ENCODE data around the gene OAT. TPM values are rescaled to one million over a fixed set of nuclear protein-coding genes. Genes with fewer than 3 reads are reported as not detected.

Gene OAT
- total and polyA plus RNA-seq, 4 donors, result 25.1 to 255 (median 69.1) TPM

- TF ChIP-seq EGR1 (IDR thresholded peaks at IDR 0.05; ENCODE audit: low read depth in 2 of 2), result no peak
- TF ChIP-seq CTCF (IDR thresholded peaks at IDR 0.05; ENCODE audit: low read depth, low read length, missing input control), result no peak
- TF ChIP-seq RXRA (IDR thresholded peaks at IDR 0.05), result no peak
These were observed 67.9 kb downstream of the OAT start (continued) for GRCh38 chr10:124350806-124351205.

GRCh38 chr10:124349996-124350280 lies 68.8 kb downstream of the OAT start:
- no peak for DNase-seq (ENCODE audit: low spot score)
- Histone ChIP-seq H3K9ac (ENCODE audit: low read depth in 1 of 2, low read length in 2 of 2) (no peak overlapping the region), H3K9me3 (ENCODE audit: control insufficient read depth in 4 of 4, low read length in 3 of 4) (no peaks in the 10 kb centered on the region), H3K4me1 (ENCODE audit: control insufficient read depth in 4 of 4, insufficient read depth in 4 of 4, low read length in 3 of 4) (peaks cover 0 to 11% (median 7%) of the 10 kb centered on the region in 4 donors), H3K27me3 (ENCODE audit: control insufficient read depth in 4 of 4, insufficient read depth in 4 of 4, low read length in 3 of 4) (no peaks in the 10 kb centered on the region), H3K27ac (ENCODE audit: low read depth in 1 of 2, low read length in 2 of 2) (no peak overlapping the region), H3K36me3 (ENCODE audit: control insufficient read depth in 4 of 4, insufficient read depth in 3 of 4, low read depth in 1 of 4, low read length in 3 of 4) (no peaks in the 10 kb centered on the region), H3K4me3 (ENCODE audit: low read depth in 1 of 3, low read length in 3 of 3) (no peak overlapping the region)
- WGBS, result 78% methylated on average over 5 of the region's 5 CpGs
- no peak for TF ChIP-seq RXRA (IDR thresholded peaks at IDR 0.05)

- Histone ChIP-seq H3K9me3 (ENCODE audit: control insufficient read depth in 4 of 4, low read length in 3 of 4) (no peaks in the 10 kb centered on the region), H3K4me3 (ENCODE audit: low read depth in 1 of 3, low read length in 3 of 3) (no peak overlapping the region), H3K36me3 (ENCODE audit: control insufficient read depth in 4 of 4, insufficient read depth in 3 of 4, low read depth in 1 of 4, low read length in 3 of 4) (no peaks in the 10 kb centered on the region), H3K4me1 (ENCODE audit: control insufficient read depth in 4 of 4, insufficient read depth in 4 of 4, low read length in 3 of 4) (peaks cover 0 to 6% (median 2%) of the 10 kb centered on the region in 4 donors), H3K27ac (ENCODE audit: low read depth in 1 of 2, low read length in 2 of 2) (no peak overlapping the region), H3K27me3 (ENCODE audit: control insufficient read depth in 4 of 4, insufficient read depth in 4 of 4, low read length in 3 of 4) (no peaks in the 10 kb centered on the region), H3K9ac (ENCODE audit: low read depth in 1 of 2, low read length in 2 of 2) (no peak overlapping the region)
- 77% methylated on average over 16 of the region's 16 CpGs for WGBS
- TF ChIP-seq ZBTB33 (IDR thresholded peaks at IDR 0.05), result no peak
- TF ChIP-seq YY1 (IDR thresholded peaks at IDR 0.05), result no peak
- TF ChIP-seq NR2F2 (IDR thresholded peaks at IDR 0.05), result no peak
- no peak for TF ChIP-seq ATF3 (IDR thresholded peaks at IDR 0.05)
- TF ChIP-seq FOXA1 (IDR thresholded peaks at IDR 0.05), result no peak
- TF ChIP-seq GABPA (IDR thresholded peaks at IDR 0.05 in 1 of 2, conservative IDR thresholded peaks at IDR 0.05 in 1 of 2), result no peak
- no peak for TF ChIP-seq SP1 (IDR thresholded peaks at IDR 0.05)
- no peak for TF ChIP-seq REST (IDR thresholded peaks at IDR 0.05)
- no peak for TF ChIP-seq RAD21 (IDR thresholded peaks at IDR 0.05)
- TF ChIP-seq HNF4A (conservative IDR thresholded peaks at IDR 0.05), result no peak
- no peak for TF ChIP-seq RXRA (IDR thresholded peaks at IDR 0.05)
- no peak for TF ChIP-seq CTCF (IDR thresholded peaks at IDR 0.05; ENCODE audit: low read depth, low read length, missing input control)
- TF ChIP-seq HNF4G (IDR thresholded peaks at IDR 0.05), result no peak
- no peak for TF ChIP-seq JUND (IDR thresholded peaks at IDR 0.05)
- no peak for TF ChIP-seq MAX (IDR thresholded peaks at IDR 0.05)
- TF ChIP-seq TAF1 (conservative IDR thresholded peaks at IDR 0.05), result no peak
- TF ChIP-seq EGR1 (IDR thresholded peaks at IDR 0.05; ENCODE audit: low read depth in 2 of 2), result no peak
- TF ChIP-seq FOXA2 (IDR thresholded peaks at IDR 0.05), result no peak
- no peak for DNase-seq (ENCODE audit: low spot score)
These were observed 69.3 kb downstream of the OAT start for GRCh38 chr10:124349231-124349995.
